ENCODE data around the gene ABRAXAS1. TPM values are rescaled to one million over a fixed set of nuclear protein-coding genes. Genes with fewer than 3 reads are reported as not detected.

Gene ABRAXAS1
- total RNA-seq, 1 experiment from 2014 or later, result 5.7 TPM

DNA sequence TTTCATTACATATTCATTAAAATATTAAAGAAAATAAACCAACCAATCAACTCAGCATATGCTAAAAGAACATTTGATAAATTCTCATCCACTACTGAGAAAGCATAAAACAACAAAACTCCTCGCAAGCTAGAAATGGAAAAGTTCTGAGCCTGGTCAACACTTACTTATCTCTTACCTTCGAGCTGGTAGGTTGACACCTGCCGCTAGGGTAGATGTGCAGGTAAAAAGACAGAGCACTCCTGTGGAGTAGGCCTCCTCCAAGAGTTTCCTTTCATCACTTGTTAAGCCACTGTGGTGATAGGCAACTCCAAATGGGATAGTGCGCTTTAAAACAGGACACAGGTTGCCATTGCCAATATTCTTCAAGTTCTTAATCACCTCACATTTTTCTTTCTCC is 48.2 kb downstream of the ABRAXAS1 start:
- H3K4me3 Mint-ChIP-seq (ENCODE audit: unreplicated experiment), result no peak overlapping the region
- POLR2A ChIA-PET, result no interaction called here
- CTCF ChIA-PET, result interaction anchor here (0.6 kb wide), 1 partner anchor 539 kb away, joined by 5 read pairs; no protein-coding TSS in a partner anchor
- no peak overlapping the region for H3K27ac Mint-ChIP-seq (ENCODE audit: low read depth, unreplicated experiment)
- H3K27me3 Mint-ChIP-seq (ENCODE audit: insufficient read depth, unreplicated experiment), result no peaks in the 10 kb centered on the region
- TF ChIP-seq, protein P1, sequence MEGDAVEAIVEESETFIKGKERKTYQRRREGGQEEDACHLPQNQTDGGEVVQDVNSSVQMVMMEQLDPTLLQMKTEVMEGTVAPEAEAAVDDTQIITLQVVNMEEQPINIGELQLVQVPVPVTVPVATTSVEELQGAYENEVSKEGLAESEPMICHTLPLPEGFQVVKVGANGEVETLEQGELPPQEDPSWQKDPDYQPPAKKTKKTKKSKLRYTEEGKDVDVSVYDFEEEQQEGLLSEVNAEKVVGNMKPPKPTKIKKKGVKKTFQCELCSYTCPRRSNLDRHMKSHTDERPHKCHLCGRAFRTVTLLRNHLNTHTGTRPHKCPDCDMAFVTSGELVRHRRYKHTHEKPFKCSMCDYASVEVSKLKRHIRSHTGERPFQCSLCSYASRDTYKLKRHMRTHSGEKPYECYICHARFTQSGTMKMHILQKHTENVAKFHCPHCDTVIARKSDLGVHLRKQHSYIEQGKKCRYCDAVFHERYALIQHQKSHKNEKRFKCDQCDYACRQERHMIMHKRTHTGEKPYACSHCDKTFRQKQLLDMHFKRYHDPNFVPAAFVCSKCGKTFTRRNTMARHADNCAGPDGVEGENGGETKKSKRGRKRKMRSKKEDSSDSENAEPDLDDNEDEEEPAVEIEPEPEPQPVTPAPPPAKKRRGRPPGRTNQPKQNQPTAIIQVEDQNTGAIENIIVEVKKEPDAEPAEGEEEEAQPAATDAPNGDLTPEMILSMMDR (IDR thresholded peaks at IDR 0.05; ENCODE audit: unreplicated experiment), result no peak
- H3K4me1 Mint-ChIP-seq (ENCODE audit: insufficient read depth, unreplicated experiment), result no peaks in the 10 kb centered on the region
- H3K36me3 Mint-ChIP-seq (ENCODE audit: insufficient read depth, unreplicated experiment), result peaks cover 71% of the 10 kb centered on the region
- intact Hi-C loops (cut with micrococcal nuclease), result no loop called here
- no TSS peak for BruUV-seq (replicated peaks)
- no peak for DNase-seq (ENCODE audit: unreplicated experiment)
- H3K9me3 Mint-ChIP-seq (ENCODE audit: unreplicated experiment), result no peaks in the 10 kb centered on the region

DNA sequence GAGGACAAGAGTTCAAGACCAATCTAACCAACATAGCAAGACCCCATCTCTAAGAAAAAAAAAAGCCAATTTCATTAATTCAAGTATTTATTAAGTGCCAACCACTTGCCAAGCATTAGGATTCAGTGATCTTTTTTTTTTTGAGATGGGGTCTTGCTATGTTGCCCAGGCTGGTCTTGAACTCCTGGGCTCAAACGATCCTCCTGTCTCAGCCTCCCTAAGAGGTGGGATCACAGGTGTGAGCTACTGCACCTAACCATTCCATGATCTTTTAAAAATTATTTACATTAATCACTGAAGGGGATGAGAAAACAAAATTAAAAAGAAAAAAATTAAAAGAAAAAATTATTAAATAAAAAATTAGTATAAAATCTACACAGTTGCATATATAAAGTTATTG is 53.7 kb downstream of the ABRAXAS1 start:
- ChIA-PET POLR2A (interaction anchor here (1.6 kb wide), 1 partner anchor 24 kb away, joined by 7 read pairs; the partner anchor contains the start of genes HELQ and MRPS18C), CTCF (interaction anchor here (1.0 kb wide), 1 partner anchor 10 kb away, joined by 3 read pairs; no protein-coding TSS in a partner anchor)
- Mint-ChIP-seq H3K27ac (ENCODE audit: low read depth, unreplicated experiment) (no peak overlapping the region), H3K36me3 (ENCODE audit: insufficient read depth, unreplicated experiment) (peaks cover 59% of the 10 kb centered on the region), H3K4me3 (ENCODE audit: unreplicated experiment) (no peak overlapping the region), H3K4me1 (ENCODE audit: insufficient read depth, unreplicated experiment) (no peaks in the 10 kb centered on the region), H3K9me3 (ENCODE audit: unreplicated experiment) (no peaks in the 10 kb centered on the region), H3K27me3 (ENCODE audit: insufficient read depth, unreplicated experiment) (no peaks in the 10 kb centered on the region)
- TF ChIP-seq, protein P1 (IDR thresholded peaks at IDR 0.05; ENCODE audit: unreplicated experiment), result no peak
- no peak for DNase-seq (ENCODE audit: unreplicated experiment)
- intact Hi-C loops (cut with micrococcal nuclease), result no loop called here
- no TSS peak for BruUV-seq (replicated peaks)

DNA sequence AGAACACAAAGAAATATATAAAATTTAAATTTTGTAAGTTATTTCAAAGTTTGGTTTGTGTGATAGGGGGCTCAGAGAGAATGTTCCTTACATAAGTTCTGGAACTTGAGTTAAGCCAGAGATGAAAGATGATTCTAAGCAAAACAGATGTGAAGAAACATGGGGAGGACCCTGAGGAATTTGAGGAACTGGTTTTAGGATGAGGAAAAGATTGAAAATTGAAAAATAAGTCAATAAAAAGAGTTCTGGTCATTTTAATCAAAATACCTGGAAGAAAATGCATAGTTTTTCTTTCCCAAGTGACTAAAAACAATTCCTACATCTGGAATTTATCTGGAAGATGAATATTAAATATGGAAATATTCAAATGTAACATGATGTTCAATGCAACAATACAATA is 66.7 kb downstream of the ABRAXAS1 start:
- Mint-ChIP-seq H3K36me3 (ENCODE audit: insufficient read depth, unreplicated experiment) (peaks cover 68% of the 10 kb centered on the region), H3K27ac (ENCODE audit: low read depth, unreplicated experiment) (no peak overlapping the region), H3K4me3 (ENCODE audit: unreplicated experiment) (no peak overlapping the region), H3K9me3 (ENCODE audit: unreplicated experiment) (no peaks in the 10 kb centered on the region), H3K4me1 (ENCODE audit: insufficient read depth, unreplicated experiment) (no peaks in the 10 kb centered on the region), H3K27me3 (ENCODE audit: insufficient read depth, unreplicated experiment) (no peaks in the 10 kb centered on the region)
- intact Hi-C loops (cut with micrococcal nuclease), result no loop called here
- TF ChIP-seq, protein P1 (IDR thresholded peaks at IDR 0.05; ENCODE audit: unreplicated experiment), result no peak
- BruUV-seq (replicated peaks), result no TSS peak
- ChIA-PET POLR2A (interaction anchor here (0.6 to 1.9 kb wide), 4 partner anchors 11 to 468 kb away, joined by 3 to 7 read pairs (median 4); no protein-coding TSS in a partner anchor), CTCF (no interaction called here)
- no peak for DNase-seq (ENCODE audit: unreplicated experiment)

DNA sequence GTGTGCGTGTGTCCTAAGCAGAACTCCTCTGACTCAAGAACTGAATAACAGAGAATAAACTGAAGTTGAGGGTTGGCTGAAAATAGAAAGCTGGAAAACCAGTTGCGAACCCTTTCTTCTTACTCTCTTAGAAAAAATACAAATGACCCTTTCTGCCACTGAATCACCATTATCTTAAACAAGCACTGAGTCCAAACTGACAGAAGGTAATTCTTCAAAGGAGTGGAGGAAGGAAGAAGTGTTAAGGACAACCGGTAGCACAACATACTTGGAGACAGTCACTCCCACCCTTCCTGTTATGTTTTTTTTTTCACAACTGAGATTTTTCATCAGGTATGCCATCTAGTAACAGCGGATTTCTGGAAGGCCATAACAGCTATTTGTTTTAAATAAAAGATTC is 67.3 kb downstream of the ABRAXAS1 start:
- no peak for DNase-seq (ENCODE audit: unreplicated experiment)
- Mint-ChIP-seq H3K36me3 (ENCODE audit: insufficient read depth, unreplicated experiment) (peaks cover 68% of the 10 kb centered on the region), H3K9me3 (ENCODE audit: unreplicated experiment) (no peaks in the 10 kb centered on the region), H3K4me1 (ENCODE audit: insufficient read depth, unreplicated experiment) (no peaks in the 10 kb centered on the region), H3K27me3 (ENCODE audit: insufficient read depth, unreplicated experiment) (no peaks in the 10 kb centered on the region), H3K27ac (ENCODE audit: low read depth, unreplicated experiment) (no peak overlapping the region), H3K4me3 (ENCODE audit: unreplicated experiment) (no peak overlapping the region)
- ChIA-PET CTCF (no interaction called here), POLR2A (no interaction called here)
- TF ChIP-seq, protein P1 (IDR thresholded peaks at IDR 0.05; ENCODE audit: unreplicated experiment), result no peak
- intact Hi-C loops (cut with micrococcal nuclease), result no loop called here
- BruUV-seq (replicated peaks), result no TSS peak
